ENCODE data around the gene SLC30A3.

- TF ChIP-seq POLR2A (IDR thresholded peaks at IDR 0.05) (no peak), POLR2AphosphoS5 (IDR thresholded peaks at IDR 0.05) (no peak)
Observed at GRCh38 chr2:27219091-27219490, 43.8 kb downstream of the SLC30A3 start.
